Gastroesophageal sphincter (tissue), 3 donors: ENCODE data around the gene HCAR1.

Experiments
- CTCF ChIP-seq, 4 experiments: fragments of 200-600 bp in 2 of 4; fragments of 450-650 bp in 2 of 4; sonication (generic) in 1 of 4; IDR thresholded peaks; one replicate each; pipeline ENCODE4 v1.5.1; 2017 to 2019; ENCODE audit warnings: antibody characterized with exemption in 4 of 4, mild to moderate bottlenecking in 2 of 4, moderate library complexity in 2 of 4
- POLR2A ChIP-seq, 2 donors: fragments of 450-650 bp; IDR thresholded peaks; one replicate each; pipeline ENCODE4 v1.6.1; 2017; ENCODE audit warnings: antibody characterized with exemption in 2 of 2, mild to moderate bottlenecking in 2 of 2, moderate library complexity in 1 of 2
- POLR2AphosphoS5 ChIP-seq: sonication (generic); formaldehyde crosslinking; IDR thresholded peaks from one replicate; pipeline ENCODE4 v1.6.1; 2017; ENCODE audit warnings: antibody characterized with exemption

GRCh38 chr12:122754790-122755189 lies 24.1 kb upstream of the HCAR1 start:
- TF ChIP-seq CTCF (IDR thresholded peaks at IDR 0.05): no peak
- TF ChIP-seq POLR2AphosphoS5: no peak
- no peak for TF ChIP-seq POLR2A (IDR thresholded peaks at IDR 0.05)
